HS-27A (cell line): ENCODE measurements around the gene NAGS.
"Not testable (repeated sequence)": the region's sequence is repeated elsewhere in the genome, so short reads cannot be mapped to it uniquely, and the experiment has no call there.

Experiments used
- DNase-seq: peaks from one replicate; pipeline ENCODE4 v3.0.0-alpha.2; 2012; ENCODE audit warnings: low read depth, missing footprints

NAGS gene, protein sequence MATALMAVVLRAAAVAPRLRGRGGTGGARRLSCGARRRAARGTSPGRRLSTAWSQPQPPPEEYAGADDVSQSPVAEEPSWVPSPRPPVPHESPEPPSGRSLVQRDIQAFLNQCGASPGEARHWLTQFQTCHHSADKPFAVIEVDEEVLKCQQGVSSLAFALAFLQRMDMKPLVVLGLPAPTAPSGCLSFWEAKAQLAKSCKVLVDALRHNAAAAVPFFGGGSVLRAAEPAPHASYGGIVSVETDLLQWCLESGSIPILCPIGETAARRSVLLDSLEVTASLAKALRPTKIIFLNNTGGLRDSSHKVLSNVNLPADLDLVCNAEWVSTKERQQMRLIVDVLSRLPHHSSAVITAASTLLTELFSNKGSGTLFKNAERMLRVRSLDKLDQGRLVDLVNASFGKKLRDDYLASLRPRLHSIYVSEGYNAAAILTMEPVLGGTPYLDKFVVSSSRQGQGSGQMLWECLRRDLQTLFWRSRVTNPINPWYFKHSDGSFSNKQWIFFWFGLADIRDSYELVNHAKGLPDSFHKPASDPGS

DNA sequence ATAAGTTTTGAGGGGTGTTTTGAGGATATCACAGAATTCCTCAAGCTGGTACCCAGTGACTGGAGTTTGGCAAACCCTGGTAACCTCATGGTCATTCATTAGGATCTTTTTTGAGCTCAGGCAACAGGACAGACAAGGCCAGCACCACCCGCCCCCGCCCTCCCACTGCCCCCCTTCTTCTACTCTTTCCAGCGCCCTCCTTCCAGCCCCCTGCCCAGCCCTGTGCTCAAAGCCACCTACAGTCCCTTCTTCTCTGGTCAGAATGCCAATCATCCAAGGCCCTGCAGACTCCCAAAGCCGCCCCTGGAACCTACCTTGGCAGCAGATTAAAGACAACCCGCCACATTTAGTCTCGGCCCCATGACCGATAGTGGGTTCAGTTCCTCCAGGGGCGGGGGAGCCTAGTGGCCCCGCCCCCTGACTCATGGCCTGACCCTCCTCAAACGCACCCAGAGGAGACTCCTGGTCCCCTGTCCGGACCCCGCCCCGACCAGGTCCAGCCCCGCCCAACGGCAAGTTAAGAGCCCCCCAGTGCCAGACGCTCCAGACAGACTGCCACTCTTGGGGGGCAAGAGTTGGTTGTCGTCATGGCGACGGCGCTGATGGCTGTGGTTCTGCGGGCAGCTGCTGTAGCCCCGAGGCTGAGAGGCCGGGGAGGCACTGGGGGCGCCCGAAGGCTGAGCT, at the start of gene NAGS:
TSS of gene NAGS (plus strand) at position 546 of the 684 bp plus-strand sequence. CDS start at position 588, 42 bp downstream.
- DNase-seq = no peak

DNA sequence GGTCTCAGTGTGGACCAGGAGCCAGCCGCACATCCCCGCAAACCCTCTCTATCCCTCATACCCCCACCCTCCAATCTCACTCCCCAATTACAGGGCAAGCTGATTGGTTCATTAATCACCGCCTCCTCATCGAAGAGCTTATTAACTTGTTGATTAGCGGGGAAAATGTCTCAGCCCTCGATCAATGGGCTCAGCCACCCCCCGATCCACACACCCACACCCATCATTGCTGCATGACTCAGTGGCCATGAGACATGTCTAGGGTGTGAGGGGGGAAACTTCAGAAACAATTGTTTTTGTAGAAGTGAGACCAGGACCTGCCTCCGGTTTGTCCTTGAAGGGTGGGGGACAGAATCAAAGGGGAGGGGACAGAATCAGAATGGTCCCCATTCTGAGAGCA, 48.2 kb upstream of the NAGS start:
- DNase-seq = no peak

DNA sequence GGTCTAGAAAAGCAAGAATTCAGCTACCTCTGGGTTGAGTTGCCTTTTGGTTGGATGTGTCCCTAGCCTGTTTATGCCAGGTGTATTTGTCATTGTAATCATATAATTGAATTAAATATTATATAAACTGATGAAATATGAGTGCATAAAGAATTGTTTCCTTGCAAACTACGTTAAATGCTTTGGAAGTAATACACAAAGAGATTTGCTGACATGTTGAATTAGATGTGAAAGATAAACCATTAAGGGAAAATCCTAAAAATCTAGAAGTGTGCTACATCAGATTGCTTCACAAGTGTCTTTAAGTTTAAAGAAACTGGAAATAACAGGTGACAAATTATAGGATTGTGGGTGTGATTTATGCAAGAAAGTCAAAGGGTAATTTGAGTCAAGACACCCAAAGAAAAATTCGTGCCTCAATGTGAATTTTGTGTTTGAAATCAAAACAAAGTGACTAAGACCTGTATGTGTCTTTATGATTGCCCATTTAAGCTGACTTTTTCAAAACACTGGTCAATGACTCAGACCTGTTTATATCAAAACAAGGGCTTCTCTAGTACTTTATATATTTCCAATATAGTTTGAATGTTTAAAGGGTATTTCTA, 45.6 kb upstream of the NAGS start:
- no peak for DNase-seq

DNA sequence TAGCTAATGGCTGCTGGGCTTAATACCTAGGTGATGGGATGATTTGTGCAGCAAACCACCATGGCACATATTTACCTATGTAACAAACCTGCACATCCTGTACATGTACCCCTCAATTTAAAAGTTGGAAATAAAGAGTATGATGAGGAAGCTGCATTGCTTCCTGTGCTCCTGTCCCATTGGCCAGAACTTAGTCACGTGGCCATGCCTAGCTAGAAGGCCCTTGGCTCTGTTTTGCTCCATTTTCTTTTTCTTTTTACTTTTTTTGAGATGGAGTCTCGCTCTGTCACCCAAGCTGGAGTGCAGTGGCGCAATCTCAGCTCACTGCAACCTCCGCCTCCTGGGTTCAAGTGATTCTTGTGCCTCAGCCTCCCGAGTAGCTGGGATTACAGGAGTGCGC, 43.1 kb upstream of the NAGS start:
- not testable (repeated sequence) for DNase-seq

DNA sequence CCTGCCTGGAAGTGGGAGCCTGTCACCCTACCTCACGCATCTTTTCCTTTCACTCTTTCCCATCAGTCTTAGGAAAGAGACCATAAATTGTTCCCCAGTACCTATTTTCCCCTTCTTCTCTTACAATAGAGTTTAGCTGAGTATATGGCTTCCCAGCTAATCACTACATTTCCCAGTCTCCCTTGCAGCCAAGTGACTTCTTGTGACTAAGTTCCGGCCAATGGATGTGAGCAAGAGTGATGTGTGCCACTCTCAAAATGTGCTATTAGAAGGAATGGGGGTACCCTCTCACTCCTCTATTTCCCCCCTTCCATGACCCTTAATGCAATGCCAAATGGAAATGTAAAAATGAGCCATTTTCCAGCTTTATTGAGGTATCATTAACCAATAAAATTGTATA, 42.5 kb upstream of the NAGS start:
- no peak for DNase-seq

DNA sequence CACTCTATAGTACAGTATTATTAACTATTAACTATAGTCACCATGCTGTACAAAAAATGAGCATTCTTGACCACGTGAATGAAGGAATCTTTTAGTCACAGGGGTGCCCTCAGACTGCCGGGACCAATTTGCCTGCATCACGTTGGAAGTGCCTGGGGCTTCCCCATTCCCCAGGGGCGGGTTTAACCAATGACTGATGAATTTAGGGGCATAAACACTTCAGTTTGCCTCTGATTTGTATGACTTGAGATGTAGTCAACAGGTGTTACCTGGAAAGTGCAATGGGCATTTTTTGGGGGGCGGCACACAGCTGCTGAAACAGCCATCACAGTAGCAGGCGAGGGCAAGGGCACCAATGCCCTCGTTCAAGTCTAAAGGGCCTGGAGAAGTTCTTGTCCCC, 41.9 kb upstream of the NAGS start:
- DNase-seq = no peak

DNA sequence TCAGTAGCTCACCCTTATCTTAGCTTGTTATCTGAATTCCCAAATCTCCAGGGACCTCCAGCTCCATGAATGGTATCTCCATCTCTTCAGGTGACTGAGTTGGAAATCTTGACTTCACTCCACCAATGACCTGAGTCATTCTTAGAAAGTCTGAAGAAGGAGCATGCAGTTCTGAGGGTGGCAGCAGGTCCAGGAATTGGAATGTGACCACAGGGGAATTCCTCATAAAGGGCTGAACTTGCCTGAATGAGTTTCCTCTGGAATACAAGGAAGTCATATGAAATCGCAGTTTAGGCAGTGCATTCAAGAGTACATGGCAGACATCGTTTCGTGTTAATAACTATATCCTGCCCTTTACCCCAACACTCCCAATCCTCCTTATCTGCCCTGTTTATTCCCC, 38.1 kb upstream of the NAGS start:
- DNase-seq = no peak

DNA sequence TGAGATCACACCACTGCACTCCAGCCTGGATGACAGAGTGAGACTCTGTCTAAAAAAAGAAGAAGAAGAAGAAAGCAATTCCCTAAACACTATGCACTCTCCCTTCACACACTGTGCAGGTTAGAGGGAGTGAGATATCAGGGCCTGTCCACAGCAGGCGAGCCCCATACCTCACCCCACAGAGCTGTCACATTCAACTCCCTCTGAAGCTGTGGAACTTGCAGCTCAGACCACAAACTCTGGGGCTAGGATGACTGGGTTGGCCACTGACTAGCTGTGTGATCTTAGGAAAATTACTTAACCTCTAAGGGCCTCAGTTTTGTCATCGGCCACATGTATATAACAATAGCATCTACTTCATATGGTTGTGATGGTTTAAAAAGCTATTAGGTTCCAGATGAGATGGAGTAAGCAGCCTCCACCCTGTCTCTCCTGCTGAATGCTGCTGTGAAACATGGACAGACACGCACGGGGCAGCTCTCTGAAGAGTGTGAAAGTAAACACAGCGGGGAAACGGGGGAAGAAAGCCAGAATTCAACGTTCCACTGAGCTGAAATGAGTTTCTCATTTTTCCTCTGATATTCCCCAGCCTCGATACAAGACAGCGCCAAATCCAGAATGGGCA, 37.1 kb upstream of the NAGS start:
- no peak for DNase-seq

DNA sequence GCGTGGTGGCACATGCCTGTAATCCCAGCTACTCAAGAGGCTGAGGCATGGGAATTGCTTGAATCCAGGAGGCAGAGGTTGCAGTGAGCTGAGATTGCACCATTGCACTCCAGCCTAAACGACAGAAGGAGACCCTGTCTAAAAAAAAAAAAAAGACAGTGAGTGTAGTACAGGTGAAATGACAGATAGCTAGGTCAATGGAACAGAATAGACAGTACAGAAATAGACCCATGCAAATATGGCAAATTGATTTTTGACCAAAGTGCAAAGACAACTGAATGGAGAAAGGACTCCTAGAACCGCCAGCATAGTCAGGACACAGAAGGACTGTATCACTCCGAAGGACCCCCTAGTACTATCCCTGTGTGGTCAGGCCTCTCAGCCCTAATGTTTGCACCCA, 34.1 kb upstream of the NAGS start:
- DNase-seq = no peak

DNA sequence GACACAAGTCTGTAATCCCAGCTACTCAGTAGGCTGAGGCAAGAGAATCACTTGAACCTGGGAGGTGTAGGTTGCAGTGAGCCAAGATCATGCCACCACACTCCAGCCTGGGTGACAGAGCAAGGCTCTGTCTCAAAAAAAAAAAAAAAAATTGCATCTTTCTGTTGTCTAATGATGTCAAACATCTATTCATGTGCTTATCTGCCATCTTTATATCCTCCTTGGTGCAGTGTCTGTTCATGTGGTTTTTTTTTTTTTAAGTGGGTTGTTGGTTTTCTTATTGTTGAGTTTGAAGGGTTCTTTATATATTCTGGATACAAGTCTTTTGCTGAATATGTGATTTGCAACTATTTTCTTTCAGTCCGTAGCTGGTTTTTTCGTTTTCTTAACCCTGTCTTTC, 33.0 kb upstream of the NAGS start:
- DNase-seq = not testable (repeated sequence)

DNA sequence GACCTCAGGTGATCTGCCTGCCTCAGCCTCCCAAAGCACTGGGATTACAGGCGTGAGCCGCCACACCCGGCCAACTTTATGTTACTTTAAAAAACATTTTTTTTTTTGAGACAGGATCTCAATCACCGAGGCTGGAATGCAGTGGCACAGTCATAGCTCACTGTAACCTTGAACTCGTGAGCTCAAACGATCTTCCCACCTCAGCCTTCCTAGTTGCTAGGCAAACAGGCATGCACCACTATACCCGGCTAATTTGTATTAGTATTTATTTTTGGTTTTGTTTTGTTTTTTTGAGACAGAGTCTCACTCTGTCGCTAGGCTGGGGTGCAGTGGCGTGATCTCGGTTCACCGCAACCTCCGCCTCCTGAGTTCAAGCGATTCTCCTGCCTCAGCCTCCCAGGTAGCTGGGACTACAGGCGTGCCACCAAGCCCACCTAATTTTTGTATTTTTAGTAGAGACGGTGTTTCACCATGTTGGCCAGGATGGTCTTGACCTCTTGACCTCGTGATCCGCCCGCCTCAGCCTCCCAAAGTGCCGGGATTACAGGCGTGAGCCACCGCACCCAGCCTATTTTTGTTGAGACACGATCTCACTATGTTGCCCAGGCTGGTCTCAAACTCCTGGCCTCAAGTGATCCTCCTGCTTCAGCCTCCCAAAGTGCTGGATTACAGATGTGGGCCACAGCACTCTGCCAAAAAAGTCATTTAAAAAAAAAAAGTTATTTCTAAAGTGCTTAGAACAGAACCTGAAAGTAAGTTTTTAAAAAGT, 31.8 kb upstream of the NAGS start:
- DNase-seq = not testable (repeated sequence)

DNA sequence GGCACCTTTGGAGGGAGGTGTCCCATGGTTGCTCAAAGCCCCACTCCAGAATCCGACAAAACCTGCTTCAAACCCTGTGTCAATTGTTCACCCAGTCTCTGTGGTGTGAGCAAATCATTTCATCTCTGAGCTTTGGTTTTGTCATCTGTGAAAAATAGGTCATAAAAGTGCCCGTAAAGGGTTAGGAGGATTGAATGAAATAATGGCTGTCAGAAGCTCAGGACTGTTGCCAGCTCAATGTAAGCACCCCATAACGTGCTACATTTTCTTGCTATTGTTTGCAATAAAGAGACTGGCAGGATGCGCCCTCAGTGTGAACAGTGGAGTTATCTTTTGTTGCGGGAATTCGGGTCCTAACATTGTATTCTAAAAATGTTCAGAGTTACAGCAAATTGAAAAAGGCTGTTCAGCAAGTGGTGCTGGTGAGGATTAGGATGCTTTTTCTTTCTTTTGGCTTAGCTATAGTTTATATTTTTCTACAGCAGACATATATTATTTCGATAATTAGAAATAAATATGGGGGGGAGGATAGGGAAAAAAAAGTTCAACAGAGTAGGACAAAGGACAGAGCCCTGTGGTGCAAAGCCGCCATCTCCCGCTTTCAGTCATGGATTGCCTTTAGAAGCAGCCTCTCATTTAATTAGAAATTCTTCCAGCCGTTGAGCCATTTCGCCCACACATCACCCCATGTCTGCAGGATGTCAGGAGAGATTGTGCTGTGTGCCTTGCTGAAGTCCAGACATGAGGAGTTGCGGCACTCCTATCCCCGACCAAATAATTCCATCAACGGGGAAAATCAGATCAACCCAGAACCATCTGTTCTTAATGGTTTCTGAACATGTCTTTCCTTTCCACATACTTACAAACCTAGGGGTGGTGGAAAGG, 29.8 kb upstream of the NAGS start:
- no peak for DNase-seq

DNA sequence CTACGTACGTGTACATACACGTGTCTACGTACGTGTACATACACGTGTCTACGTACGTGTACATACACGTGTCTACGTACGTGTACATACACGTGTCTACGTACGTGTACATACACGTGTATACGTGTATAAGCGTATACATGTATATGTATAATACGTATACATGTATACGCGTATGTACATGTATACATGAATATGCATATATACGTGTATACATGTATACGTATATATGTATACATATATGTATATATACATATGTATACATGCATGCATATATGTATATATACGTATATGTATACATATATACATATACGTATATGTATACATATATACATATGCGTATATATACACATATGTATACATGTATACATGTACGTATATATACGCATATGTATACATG, 28.5 kb upstream of the NAGS start:
- DNase-seq = no peak

DNA sequence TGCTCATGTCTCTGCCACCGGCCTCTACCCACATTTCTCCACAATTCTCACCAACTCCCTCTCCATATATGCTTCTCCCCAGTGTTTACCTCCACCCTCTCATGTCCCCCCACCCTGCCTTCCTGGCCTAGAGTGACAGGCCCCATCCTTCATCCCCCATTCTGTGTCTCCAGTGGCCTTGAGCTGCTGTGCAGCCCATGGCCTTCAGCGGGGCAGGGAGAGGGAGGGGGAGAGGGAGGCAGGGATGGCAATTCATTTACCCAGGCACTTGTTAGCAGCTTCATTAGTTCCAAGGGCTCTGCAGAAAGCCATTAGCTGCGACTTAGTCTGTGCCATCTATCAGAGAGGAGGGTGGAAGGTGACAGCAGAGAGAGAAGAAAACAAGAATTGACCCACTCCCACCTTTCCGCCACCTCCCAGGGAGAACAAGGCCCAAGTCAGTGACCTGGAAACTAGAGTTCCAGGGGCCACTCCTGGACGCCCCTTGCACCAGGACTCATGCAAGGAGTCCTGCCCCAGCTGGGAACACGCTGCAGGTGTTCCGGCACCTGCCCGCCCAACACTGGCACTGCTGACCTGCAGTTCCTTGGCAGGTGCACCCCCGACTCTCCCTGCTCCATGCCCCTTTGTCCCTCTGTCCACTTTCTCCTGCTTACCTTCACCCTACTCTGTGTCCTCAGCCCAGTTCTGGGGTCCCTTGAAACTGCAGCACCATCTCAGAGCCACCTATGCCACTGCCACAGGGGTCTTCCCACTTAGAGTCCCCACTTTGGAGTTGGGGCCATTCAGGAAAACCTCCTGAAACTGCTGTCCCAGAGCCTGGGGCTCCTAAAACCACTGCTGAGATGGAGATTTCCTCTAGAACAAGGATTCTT, 27.2 kb upstream of the NAGS start:
- no peak for DNase-seq

DNA sequence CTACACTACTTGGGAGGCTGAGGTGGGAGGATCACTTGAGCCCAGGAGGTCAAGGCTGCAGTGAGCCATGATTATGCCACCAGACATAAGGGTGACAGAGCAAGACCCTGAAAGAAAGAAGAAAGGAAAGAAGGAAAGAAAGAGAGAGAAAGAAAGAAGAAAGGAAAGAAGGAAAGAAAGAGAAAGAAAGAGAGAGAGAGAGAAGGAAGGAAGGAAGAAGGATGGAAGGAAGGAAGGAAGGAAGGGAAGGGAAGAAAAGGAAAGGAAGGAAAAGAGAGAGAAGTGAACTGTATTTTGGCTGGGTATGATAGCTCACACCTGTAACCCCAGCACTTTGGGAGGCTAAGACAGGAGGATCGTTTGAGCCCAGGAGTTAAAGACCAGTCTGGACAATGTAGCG, 26.3 kb upstream of the NAGS start:
- DNase-seq = no peak

DNA sequence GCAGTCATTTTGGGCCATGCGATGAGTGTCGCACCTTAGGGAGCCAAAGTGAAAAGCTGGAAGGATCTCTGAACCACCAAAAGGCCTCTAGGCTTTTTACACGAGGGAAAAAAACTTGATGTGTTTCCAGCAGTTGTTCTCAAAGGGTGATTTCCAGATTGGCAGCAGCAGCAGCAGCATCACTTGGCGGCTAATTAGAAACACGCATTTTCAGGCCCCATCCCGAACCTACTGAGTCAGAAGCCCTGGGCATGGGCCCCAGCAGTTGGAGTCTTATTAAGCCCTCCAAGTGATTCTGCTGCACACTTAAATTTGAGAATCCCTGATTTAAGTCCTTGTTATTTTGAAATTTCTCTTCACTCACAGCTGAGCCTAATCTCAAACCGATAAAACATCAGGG, 25.4 kb upstream of the NAGS start:
- DNase-seq = no peak

DNA sequence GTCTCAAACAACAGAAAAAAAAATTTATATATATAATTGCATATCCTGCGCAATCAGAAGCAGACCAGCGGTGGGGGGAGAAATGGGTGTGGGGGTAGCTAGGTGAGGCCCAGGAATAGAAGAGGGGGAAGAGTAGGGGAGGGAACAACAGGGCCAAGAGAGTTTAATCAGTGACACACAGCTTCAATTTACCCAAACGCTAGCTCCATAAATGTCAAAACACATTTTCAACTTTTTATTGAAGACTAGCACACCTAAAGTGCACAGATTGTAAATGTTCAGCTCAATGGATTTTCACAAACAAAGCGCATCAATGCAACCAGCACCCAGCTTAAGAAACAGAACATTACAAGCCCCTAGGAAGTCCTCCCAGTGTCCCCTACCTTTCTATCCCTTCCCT, 24.8 kb upstream of the NAGS start:
- DNase-seq = no peak

DNA sequence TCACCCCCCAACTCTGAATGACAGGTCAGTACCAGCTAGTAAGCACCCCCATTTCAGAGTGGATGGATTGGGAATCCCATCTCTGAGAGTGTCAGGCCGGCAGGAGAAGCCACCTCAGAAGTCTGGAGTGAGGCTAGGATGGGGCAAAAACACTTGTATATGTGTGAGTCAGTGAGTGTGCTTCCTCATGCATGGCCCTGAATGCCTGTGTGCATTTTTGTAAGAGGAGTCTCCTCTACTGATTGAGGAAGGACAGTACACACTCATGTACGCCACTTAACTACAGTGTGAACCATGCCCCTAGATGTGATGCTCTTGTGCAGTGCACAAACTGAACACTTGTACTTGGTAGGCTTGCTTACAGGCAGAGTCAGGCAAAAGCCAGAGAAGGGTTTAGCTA, 22.3 kb upstream of the NAGS start:
- no peak for DNase-seq

DNA sequence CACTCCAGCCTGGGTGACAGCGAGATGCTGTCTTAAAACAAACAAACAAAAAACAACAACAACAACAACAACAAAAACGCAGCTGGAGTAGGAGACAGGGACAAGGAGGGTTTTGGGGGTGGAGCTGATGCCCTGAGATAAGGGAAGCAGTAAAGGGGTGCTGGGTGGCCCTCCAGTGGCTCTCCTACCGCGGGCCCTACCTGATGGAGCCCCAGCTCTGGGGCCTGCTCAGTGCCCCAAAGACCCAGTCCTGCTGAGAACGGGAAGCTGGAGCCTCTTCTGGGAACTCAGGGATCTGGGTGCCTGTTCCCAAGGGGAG, 21.3 kb upstream of the NAGS start:
- DNase-seq = no peak
